GM12878 (cell line): Measurements from ENCODE around the gene DNMT3A. TPM values are rescaled to one million over a fixed set of nuclear protein-coding genes. Genes with fewer than 3 reads are reported as not detected.

Experiments used
- EZH2 ChIP-seq: IDR thresholded peaks from 2 replicates; pipeline ENCODE4 v1.6.1; 2012; ENCODE audit warnings: low read depth, mild to moderate bottlenecking, control low read depth, inconsistent platforms, low read length, borderline replicate concordance; ENCODE audit not compliant: control insufficient read depth
- LARP7 ChIP-seq: fragments of 450-650 bp; IDR thresholded peaks from 2 replicates; pipeline ENCODE4 v1.6.1; 2017; ENCODE audit warnings: mild to moderate bottlenecking
- MYB ChIP-seq: fragments of 150-350 bp; IDR thresholded peaks from 2 replicates; pipeline ENCODE4 v1.6.1; 2014; ENCODE audit warnings: mild to moderate bottlenecking, low read depth, low read length, borderline replicate concordance
- RFX5 ChIP-seq: IDR thresholded peaks from 2 replicates; pipeline ENCODE4 v1.6.1; 2011; ENCODE audit warnings: low read depth, low read length, improper control_type of control experiment
- SKIL ChIP-seq: fragments of 450-650 bp; IDR thresholded peaks from 2 replicates; pipeline ENCODE4 v1.6.1; 2017; ENCODE audit warnings: mild to moderate bottlenecking, low read depth, inconsistent platforms; ENCODE audit not compliant: poor library complexity, severe bottlenecking
- SMC3 ChIP-seq: IDR thresholded peaks from 2 replicates; pipeline ENCODE4 v1.6.1; 2011; ENCODE audit warnings: low read length, improper control_type of control experiment, borderline replicate concordance
- YBX1 ChIP-seq: fragments of 450-650 bp; IDR thresholded peaks from 2 replicates; pipeline ENCODE4 v1.6.1; 2016; ENCODE audit warnings: antibody characterized with exemption
- polyA plus RNA-seq, 11 experiments: library from polyadenylated mRNA; depleted of rRNA in 4 of 11; unstranded in 6 of 11; stranded (reverse) in 5 of 11; fragments of >200 nt; fragmentation: Nextera tagmentation in 4 of 11; fragmentation: Illumina TruSeq in 1 of 11; extraction: Ambion mirVana in 4 of 11; extraction: Trizol in 1 of 11; gene quantifications; 1 replicate in 1 of 11; 2 replicates in 10 of 11; pipeline versions ENCODE4 v1.2.1 to v1.2.3, GENCODE V29; 2011 to 2016; ENCODE audit warnings: inconsistent platforms in 2 of 11, missing spikeins in 2 of 11, low read depth in 1 of 11
- total RNA-seq, 4 experiments: library from RNA; depleted of rRNA in 3 of 4; stranded (reverse); fragments of >200 nt in 3 of 4; fragmentation: Illumina TruSeq in 1 of 4; extraction: Trizol in 1 of 4; gene quantifications; 2 replicates each; pipeline versions ENCODE4 v1.2.1 to v1.2.3, GENCODE V29; 2013 to 2021
- TF ChIP-seq, protein P1 (sequence below): fragments of 450-650 bp; IDR thresholded peaks from 2 replicates; pipeline ENCODE4 v1.6.1; 2016; ENCODE audit warnings: mild to moderate bottlenecking

Gene DNMT3A
- total and polyA plus RNA-seq, 10 of the 15 experiments (the other 5 are each of a cell fraction or from before 2014, with no cell fraction given), result 7.4 to 51.6 (median 17.4) TPM

DNA sequence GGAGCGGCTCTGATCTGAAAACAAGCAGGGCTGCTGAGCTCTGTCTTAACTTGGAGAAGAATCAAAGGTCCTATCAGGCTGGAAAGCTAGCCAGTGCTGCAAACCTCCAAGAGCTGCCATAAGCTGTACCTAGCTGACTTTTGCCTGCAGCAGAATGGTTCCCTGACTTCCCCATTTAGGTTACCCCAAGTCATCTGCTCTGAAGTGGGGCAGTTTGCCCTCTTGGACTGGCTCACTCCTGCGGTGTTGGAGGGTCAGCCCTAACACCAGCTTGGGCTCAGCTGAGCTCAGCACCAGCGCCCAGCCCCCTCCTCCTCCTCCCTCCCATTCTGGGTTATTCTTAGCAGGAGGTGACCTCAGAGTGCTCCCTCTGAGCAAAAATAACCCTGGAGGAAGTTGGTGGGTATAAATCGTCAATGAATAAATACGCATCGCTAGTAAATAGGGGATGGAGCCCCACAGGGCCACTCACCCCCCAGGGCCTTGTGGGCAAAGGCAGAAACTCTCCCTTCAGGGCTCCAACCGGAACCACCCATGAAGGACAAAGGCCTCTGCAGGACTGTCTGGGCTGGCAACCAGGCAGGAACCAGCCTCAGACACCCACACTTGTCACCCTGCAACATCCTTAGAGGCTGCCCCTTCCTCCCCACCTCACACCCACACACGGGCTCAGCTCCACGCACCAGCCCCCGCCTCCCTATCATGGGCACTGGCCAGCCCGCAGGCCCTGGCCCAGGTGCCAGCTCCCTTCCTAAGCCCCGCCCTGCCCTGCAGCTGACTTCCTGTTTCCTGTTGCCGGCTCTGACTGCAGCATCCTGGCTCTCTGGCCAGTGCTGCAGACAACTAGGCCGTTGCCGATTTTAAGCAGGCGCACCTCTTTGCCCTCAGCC lies 46.9 kb downstream of the DNMT3A start (continued):
- no peak for TF ChIP-seq LARP7
- TF ChIP-seq MYB, result no peak
- no peak for TF ChIP-seq SKIL
- TF ChIP-seq RFX5, result 0 out of 2 replicates have a peak, but pooled peaks have one; percentile 7
- no peak for TF ChIP-seq SMC3
- no peak for TF ChIP-seq EZH2
- no peak for TF ChIP-seq YBX1
- TF ChIP-seq, protein P1, sequence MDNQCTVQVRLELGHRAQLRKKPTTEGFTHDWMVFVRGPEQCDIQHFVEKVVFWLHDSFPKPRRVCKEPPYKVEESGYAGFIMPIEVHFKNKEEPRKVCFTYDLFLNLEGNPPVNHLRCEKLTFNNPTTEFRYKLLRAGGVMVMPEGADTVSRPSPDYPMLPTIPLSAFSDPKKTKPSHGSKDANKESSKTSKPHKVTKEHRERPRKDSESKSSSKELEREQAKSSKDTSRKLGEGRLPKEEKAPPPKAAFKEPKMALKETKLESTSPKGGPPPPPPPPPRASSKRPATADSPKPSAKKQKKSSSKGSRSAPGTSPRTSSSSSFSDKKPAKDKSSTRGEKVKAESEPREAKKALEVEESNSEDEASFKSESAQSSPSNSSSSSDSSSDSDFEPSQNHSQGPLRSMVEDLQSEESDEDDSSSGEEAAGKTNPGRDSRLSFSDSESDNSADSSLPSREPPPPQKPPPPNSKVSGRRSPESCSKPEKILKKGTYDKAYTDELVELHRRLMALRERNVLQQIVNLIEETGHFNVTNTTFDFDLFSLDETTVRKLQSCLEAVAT, result no peak
